Measurements from ENCODE around the gene PRXL2B.

PRXL2B gene

DNA sequence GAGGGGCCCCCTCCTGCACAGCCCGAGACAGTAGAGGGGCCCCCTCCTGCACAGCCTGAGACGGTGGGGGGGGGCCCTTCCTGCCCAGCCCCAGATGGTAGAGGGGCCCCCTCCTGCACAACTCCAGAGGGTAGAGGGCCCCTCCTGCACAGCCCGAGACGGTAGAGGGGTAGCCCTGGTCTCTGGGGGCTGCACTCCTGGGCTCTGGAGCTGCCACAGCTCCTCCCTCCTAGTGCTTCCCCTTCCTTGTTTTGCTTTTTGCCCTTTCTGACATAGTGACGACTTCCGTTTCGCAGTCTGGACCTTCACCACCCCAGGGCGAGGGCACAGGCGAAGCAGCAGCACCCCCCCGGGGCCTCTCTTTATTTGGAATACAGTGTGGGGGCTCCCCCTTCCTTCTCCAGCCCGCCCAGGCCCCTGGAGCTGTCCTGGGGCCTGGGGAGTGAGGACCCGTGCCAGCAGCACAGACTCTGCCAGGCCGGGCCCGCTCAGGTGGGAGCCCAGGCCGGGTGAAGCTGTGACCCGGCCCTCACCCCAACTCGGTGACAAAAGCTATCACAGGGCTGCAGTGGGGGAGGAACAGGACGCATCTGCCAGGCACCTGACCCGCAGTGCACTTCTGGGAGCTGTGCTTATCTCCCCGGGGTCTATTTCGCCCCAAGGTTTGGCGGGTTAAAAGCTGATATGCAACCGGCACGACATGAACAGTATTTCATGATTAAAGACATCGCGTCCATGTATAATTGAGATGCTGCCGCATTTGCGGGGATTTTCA, 1.1 kb upstream of the PRXL2B start:
- peak; percentile 55 for DNase-seq (ENCODE audit: low read depth)

DNA sequence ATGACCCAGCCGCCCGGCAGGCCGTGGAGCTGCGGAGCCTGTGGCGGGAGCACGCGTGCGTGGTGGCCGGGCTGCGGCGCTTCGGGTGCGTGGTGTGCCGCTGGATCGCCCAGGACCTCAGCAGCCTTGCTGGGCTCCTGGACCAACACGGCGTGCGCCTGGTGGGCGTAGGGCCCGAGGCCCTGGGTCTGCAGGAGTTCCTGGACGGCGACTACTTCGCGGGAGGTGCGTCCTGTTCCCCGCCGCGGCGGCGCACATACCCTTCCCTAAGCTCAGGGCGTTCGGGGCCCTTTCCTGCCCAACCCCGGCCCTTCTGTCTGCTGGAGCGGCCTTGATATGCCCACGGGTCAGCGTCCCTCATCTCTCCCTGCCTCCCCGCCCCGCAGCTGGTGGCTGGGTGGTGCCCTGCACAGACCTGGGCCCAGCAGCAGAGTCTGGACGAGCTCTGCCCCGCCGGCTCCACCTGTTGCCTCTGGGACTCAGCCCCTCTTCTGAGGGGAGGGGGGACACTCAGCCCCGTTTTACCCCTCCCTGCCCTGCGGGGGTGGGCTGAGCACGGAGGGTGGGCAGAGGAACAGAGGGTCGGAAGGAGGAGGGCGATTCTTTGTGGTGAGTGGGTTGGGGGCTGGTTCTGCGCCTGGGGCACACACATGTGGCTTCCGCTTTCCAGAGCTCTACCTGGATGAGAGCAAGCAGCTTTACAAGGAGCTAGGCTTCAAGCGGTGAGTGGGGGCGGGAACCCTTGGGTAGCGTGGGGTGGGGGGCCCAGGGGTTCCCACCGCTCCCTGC, 688 bp downstream of the PRXL2B start:
- DNase-seq (ENCODE audit: low read depth) = peak; percentile 34

DNA sequence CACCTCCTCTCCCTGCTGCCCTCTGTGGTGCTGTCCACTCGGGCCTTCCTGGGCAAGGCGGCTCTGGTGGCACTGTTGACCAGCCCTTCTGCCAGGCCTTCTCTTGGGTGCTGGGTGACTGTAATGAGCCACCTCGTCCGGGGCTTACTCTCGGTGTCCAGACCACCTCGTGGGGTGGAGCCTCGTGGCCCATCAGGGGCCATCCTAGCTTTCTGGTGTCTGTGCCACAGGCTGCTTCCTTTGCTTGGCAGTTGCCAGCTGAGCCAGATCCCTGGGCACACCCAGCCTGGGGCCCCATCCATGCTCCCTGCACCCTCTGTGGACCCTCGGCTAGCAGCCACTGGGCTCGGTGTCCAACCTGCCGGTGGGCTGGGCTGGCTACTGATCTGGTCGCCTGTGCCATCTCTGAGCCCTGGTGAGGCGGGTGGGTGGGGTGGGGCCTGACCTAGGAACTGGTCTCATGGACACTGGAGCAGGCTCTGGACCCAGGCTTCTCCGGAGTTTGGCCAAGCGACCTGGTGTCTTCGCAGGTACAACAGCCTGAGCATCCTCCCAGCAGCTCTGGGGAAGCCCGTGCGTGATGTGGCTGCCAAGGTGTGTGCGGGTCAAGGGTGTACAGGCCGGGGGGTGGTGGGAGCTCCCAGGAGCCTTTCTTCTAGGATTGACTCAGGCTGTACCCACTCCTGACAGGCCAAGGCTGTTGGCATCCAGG, 1.4 kb downstream of the PRXL2B start:
- DNase-seq (ENCODE audit: low read depth) = no peak

DNA sequence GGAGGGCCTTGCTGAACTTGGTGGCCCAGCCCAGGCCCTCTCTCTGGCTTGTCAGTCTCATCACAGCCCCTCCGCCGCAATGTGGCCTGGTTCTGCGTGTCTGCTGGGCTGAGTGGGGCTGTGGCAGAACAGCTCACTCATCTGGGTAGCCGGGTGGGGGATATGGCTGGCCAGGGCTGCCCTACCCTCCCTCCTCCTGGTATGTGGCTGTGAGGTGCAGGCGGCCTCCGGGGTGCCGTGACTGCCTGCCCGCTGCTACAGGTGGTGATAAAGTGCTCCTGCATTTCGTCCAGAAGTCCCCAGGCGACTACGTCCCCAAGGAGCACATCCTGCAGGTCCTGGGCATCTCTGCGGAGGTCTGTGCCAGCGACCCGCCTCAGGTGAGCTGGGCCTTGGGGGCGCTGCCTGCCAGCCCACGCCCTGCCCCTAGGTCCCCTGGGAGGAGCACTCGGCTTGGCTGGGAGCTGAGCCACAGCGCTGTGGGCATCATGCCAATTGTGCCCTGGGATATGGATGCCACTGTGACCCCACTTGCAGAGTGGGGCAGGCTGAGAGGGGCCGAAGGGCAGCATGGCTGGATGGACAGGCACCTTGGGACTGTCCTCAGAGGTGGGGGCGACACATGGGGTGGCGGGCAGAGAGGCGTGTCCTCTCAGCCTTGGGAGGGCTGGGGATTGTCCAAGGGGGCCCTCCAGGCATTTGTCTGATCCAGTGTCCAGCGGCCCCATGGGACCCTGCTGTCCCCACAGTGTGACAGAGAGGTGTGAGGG, 2.3 kb downstream of the PRXL2B start:
- DNase-seq (ENCODE audit: low read depth) = no peak

DNA sequence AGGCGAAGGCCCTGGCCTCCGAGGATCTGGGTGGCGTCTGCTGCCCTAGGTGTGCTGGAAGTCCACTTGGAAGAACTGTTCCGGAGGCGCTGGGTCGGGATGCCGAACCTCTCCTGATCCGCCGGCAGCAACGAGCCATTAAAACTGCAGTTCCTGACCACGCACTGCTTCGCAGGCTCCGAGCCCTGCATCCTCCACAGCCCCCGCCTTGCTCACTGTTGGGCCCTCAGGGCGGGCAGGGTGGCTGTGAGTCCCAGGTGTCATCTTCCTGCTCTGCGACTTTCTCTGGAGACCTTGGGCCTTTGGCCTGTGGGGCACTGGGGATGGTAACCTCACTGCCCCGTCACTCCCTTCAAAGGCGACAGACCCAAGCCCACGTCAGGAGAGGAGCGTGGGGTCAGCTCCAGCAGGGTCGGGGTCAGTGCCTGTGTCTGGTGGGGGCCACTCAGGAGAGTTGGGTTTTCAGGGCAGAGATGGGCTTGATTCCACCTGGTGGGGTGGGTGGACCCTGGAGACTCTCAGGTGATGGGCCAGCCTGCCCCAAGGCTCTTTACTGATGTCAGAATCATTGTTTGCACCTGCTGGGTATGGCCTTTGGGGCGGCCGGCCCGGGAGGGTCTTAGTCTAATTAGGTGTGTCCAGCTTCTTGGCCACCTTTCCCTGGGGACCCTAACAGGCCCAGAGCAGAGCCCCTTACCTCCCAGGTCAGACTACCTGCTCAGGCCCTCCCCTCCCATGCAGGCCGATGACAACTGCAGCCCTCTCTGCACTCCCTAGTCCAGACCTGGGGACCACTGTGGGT, 3.1 kb downstream of the PRXL2B start:
- no peak for DNase-seq (ENCODE audit: low read depth)

DNA sequence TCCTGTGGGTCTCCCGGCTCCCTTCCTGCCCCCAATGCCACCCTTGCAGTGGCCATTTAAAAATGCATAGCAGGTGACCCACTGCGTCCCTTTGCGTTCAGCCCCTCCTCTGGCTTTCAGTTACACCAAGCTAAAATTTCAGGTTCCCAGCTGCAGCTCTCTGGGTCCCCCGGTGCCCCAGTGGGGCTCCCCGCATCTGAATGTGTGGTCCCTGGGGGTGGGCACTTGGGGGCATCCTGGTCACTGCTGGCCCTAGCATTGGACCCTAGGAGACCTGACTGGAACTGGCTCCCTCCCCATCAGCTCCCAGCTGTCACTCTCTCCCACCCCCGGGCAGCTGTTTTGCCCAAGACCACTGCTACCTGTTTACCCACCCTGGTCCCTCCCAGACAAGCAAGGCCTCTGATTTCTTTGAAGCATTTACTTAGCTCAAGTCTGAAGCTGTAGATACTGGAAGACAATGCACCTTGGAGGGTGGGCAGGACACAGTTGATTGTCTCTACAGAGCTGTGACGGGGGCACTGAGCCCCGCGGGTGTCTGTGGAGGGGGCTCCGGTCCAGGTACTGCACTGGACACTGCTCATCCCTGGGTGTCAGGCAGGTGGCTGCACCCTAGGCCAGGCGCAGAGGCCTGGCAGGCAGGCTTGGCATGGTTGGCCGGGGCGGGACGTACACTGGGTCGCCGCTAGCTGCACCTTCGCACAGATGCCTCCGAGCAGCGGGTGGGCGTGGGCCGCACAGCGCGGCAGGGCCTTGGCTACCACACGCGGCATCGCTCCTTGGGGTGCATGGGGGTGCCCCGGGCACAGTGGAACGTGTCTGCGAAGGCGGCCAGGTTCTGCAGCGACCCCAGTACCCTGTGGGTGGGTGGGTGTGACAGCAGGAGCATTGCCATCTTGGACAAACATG, 3.9 kb downstream of the PRXL2B start:
- no peak for DNase-seq (ENCODE audit: low read depth)

DNA sequence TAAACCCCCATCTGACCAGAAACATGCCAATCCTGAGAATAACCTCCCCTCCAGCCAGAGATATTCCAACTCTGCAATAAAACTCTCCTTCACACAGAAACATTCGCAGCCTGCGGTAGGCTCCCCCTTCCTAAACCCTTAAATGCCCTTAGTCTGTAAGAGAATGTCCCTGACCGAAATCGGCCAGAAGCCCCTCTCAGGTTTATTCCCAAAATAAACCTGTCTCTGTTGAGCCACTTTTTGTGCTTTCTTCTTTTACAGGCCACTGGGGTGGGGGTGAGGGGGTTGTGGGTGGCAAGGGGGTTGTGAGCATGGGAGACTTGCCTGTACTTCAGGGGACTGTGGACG, 4.6 kb downstream of the PRXL2B start:
- DNase-seq (ENCODE audit: low read depth) = no peak

DNA sequence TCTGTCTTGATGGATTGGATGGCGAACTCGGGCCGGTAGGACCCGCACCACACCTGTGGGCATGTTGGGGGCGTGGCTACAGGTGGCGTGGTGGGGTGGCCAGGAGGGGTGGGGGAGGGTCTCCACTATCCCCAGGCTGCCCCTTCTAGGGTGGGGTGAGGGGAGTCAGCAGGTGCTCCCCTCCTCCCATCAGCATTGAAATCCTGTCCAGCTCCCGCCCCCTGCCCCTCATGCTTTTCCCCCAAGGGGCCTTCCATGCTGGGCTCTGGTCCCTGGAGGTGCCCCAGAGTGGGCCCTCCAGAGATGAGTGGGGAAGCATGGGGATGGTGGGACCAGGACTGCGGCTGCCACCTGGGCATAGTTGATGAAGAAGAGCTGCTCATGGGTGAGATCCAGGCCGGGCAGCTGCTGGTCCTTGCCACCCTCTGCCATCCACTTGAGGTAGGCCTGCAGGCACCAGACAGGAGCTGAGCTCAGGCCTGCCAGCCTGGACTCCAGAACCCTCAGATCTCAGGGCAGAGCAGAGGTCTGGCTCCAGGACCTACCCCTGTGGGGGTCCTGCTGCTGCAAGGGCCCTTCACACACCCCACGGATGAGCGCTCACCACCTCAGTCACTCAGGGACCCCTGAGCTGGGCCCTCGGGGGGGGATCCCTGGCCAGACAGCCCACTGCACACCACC, 5.1 kb downstream of the PRXL2B start:
- no peak for DNase-seq (ENCODE audit: low read depth)

DNA sequence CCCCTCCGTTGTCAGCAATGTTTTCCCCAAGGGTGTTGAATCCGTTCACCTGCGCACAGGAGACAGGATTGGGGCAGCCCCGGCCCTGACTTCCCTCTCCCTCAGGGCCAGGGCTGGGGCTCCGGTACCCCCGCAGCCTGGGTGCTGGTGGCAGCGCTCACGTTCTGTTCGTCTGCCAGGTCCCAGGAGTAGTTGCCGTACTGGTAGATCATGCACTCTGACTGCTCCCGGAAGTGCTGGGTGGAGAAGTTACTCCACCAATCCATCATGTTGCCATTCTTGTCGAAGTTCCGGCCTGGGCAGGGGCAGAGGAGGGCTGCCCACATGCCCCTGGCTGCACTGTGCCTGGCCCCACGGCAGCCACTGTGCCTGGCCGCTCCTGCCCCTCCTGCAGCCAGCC, 6.1 kb downstream of the PRXL2B start:
- DNase-seq (ENCODE audit: low read depth) = no peak

DNA sequence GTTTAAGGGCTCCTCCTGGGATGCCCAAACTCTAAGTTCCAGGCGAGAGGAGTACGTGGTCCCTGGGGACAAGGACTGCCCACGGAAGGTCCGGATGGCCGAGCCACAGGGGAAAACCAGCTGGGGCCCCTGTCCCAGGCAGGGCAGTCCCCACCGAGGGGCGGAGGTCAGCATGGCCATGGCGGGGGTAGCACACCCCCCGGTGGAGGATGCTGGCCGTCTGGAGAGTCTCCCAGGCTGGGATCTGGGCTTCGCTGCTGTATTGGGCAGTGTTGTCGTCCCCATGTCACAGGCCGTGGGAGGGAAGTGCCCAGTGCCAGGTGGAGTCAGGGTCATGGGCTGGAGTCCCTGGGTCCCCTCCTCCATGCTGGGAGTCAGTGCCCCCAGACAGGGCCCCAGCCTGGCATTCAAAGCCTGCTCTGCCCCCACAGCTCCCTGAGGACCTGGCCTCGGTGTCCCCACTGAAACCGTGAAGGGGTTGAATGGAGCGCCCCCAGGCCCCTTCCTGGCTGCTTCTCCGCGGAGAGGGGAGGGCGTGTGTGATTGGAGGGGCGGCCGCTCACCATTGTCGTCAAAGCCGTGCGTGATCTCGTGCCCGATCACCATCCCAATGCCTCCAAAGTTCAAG, 6.8 kb downstream of the PRXL2B start:
- no peak for DNase-seq (ENCODE audit: low read depth)

DNA sequence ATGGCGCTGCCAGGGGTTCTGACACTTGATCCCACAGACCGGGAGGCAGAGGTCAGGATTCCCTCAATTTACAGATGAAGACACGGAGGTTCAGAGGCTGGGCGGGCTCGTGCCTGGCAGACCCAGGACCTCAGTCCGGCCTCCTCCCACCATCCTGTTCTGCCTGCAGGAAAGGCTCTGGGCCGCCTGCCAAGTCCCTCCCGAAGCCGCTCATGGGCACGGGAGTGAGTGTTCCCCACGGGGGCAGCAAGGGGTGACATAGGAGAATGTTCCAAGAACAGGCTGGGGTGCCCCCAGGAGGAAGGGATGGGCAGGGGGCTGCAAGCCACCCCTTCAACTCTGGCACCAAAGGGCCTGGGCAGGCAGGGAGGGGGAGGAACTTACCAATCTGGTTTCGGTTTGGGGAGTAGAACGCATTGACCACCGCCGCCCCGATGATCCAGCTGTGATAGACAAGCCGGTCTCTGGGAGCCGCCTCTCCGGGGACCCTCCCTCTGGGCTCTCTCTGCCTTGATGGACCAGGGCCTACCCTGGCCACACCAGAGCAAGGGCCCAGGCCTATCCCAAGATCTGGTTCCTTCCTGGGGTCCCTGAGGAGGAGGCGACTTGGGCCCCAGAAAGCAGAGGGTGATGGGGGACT, 7.5 kb downstream of the PRXL2B start:
- DNase-seq (ENCODE audit: low read depth) = peak; percentile 19

DNA sequence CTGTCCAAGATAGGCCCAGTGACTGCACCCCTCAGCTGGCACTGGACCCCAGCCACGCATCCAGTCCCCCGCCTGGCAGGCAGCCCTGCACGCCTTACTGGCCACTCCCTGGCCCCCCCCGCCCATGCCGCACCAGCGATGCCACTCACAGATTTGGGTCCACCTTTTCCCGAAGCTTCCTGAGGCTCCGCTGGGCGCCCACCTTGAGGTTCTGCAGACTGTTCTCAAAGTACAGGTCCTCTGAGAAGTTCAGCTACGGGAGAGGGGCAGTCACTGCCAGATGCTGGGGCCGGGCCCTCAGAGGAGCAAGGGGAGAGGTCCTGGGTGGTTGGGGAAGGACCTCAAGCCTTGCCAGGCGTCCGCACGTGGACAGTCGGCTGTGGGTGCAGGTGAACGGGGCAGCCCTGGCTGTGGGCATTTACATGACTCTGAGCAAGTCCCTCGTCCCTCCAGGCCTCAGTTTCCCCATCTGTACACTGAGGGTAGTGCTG, 8.1 kb downstream of the PRXL2B start:
- DNase-seq (ENCODE audit: low read depth) = no peak

DNA sequence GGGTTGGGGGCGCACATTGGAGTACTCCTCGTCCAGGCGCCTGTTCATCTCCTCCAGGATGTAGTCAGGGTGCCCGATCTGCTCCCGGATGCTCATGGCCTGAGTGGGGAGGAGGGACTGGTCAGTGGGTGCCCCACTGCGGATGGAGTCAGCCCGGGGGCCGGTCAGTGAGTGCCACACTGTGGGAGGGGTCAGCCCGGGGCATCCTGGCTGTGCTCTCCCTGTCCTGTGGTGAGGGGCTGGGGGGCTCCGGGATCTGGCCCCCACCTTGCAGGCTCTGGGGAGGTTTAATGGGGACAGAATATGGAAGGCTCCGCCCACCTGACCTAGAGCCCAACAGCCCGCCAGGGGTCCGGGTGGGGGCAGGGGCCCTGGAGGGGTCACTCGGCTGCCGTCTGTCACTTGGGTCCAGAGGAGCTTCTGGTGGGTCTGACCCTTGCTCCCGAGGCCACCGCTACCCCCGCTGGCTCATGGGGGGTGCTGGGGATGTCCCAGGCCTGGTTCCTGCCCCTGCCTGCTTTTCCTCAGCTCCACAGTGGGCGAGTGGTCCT, 8.8 kb downstream of the PRXL2B start:
- DNase-seq (ENCODE audit: low read depth) = no peak

DNA sequence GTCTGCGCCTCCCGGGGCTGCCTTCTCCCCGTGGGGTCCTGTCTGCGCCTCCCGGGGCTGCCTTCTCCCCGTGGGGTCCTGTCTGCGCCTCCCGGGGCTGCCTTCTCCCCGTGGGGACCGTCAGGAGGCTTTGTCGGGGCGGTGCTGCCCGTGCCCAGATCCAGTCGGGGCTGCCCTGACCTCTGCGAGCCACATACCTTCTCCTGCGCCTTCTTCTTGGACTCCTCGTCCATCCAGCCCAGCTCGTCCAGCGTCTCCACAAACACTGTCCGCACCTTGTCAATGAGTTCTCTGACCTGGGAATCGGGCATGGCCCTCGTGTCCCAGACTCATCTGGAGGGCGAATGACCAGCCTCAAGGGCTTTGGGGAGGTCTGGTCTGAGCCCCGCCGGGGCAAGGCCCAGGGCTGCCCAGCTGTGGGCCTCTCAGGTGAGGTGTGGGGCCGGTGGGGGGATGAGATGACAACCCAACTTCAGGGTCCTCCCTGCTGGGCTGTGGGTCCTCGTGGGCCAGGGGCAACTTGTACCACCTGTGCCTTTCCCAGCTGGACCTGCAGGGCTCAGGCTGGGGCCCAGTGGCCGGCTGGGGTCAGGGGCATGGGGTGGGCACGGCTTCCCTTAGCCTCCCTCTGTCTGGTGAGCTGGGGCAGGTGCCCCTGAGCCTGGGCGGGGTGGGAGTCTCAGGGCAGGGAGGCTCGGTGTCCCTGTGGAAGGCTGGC, 9.4 kb downstream of the PRXL2B start:
- no peak for DNase-seq (ENCODE audit: low read depth)

DNA sequence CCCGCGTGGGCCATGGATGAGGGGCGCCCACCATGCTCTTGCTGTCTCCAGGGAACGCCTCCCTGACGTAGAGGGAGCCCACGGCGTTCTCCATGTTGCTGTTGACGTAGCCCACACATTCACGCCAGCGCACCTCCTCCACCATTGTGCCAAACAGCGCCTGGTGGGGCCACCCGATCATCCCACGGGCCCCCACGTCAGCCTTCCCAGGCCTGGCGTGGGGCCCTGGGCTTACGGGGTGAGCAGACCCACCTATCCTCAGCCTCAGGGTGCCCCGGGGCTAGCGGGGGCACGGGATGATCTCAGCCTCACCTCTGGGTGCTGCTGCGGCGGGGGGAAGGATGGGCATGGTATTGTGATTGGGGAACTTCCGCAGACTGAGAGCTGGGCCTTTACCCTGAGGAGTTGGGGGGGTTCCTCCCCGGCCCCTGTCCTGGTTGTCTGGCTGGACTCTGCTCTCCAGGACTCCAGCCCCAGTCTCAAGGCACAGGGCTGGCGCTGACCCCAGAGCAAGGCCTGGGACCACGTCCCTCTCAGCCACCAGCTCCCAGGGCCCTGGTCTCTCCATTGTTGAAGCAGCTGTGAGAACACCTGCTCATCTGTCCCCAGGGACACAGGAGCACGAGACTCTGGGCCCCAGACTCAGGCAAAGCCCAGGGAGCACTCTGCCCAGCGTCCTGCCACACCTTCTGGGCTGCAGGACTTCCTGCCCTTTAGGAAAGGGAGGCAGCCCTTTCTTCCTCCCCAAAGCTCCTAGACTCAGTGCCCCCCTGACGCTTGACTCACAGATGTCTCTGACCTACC, 10.2 kb downstream of the PRXL2B start:
- no peak for DNase-seq (ENCODE audit: low read depth)

DNA sequence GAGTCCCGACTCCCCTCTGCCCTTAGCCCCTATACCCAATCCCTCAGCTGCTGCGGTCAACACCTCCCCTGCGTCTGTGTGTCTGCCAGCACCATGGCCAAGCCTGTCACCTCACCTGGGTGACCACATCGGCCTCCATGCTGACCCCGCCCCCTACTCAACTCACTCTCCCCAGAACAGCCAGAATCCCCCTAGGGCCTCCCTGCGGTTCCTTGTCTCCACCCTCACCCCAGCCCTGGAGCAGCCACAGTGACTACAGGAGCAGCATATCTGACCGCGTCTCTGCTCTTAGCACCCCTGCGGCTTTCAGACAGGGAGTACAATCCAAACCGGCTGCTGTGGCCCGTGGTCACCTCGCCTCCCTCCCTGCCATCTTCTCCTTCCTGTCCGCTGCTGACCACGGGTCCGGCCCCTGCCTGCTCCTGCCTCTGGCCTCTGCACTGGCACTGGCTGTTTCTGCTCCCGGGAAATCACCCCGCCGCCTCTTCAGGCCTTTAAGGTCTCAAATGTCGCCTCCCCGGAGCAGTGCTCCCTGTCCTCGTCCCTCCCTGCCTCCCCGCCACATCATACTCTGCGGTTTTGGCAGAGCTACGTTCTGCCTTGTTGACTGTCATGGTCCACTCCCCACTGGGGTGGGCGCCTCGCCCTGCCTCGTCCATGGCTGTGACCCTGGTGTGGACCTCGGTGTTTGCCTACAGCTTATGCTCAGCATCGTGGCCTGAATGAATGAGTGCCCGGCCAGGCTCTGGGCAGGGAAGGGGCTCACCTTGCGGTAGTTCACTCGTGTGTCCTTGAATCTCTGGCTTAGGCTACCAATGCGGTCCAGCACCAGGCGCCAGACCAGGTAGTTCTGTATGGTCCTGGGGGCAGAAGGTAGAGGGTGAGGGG, 11.1 kb downstream of the PRXL2B start:
- no peak for DNase-seq (ENCODE audit: low read depth)

All from ELR (cell line).